IgD-negative memory B cell (primary cell): Measurements from ENCODE around the gene ST6GAL2. TPM values are rescaled to one million over a fixed set of nuclear protein-coding genes. Genes with fewer than 3 reads are reported as not detected.

Source experiments
- H3K27ac Mint-ChIP-seq, 3 donors: one replicate each; pipeline ENCODE4 v1.8.0; 2020 to 2022; ENCODE audit warnings: mild to moderate bottlenecking in 3 of 3, mixed read lengths in 3 of 3, moderate library complexity in 1 of 3
- H3K27me3 Mint-ChIP-seq: one replicate; pipeline ENCODE4 v1.8.0; 2021; ENCODE audit warnings: mixed read lengths
- H3K36me3 Mint-ChIP-seq: one replicate; pipeline ENCODE4 v1.8.0; 2020; ENCODE audit warnings: mild to moderate bottlenecking, mixed read lengths
- H3K4me1 Mint-ChIP-seq, 3 donors: one replicate each; pipeline ENCODE4 v1.8.0; 2020 to 2022; ENCODE audit warnings: mixed read lengths in 3 of 3, mild to moderate bottlenecking in 1 of 3
- H3K4me3 Mint-ChIP-seq, 4 donors: one replicate each; pipeline ENCODE4 v1.8.0; 2020 to 2022; ENCODE audit warnings: mild to moderate bottlenecking in 4 of 4, mixed read lengths in 4 of 4, moderate library complexity in 3 of 4
- H3K9me3 Mint-ChIP-seq, 3 donors: one replicate each; pipeline ENCODE4 v1.8.0; 2020 to 2021; ENCODE audit warnings: mixed read lengths in 3 of 3, mild to moderate bottlenecking in 1 of 3
- polyA plus RNA-seq: library from polyadenylated mRNA; unstranded; fragments of 300-500 nt; fragmentation: Illumina TruSeq; gene quantifications from one replicate; pipeline ENCODE4 v1.2.3, GENCODE V29; 2021

ST6GAL2 gene
- polyA plus RNA-seq, 1 donor from 2014 or later = not detected

DNA sequence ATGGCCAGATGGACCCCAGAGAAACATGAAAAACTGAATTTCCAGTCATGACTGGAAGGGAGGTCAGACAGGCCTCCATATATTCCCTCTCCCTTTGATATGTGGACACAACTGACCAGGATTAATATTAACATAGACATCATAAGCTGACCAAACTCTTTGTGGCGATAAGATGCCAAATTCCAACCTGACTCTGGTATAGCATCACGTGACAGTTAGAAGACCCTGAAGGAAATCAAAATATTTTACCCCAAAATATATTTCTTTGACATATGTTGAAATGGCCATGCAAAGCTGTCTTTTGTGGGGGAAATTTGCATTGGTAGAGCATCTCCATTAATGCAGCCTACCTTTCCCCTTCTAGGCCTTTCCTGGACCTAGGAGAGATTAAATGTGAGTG lies 36.7 kb downstream of the ST6GAL2 start:
- Mint-ChIP-seq H3K27ac (no peak overlapping the region), H3K36me3 (no peaks in the 10 kb centered on the region), H3K9me3 (no peaks in the 10 kb centered on the region), H3K27me3 (no peaks in the 10 kb centered on the region), H3K4me1 (no peaks in the 10 kb centered on the region), H3K4me3 (no peak overlapping the region)

DNA sequence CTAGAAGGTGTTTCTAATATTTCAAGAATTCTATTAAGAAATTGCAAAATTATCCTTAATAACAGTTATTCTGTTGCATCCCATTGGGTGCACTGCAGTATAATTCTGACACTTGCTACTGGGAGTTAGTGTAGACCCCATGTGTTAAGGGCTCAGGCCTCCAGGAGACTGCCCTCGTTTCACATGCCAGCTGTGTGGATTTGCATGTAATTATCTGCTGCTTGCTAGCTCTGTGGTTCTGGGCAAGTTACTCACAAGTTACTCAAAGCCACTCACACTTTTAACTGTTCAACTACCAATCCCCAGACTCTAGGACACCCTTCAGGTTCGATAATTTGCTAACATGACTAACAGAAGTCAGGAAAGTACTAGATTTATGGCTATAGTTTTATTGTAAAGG lies 38.6 kb downstream of the ST6GAL2 start:
- Mint-ChIP-seq H3K27ac (no peak overlapping the region), H3K36me3 (no peaks in the 10 kb centered on the region), H3K4me3 (no peak overlapping the region), H3K27me3 (no peaks in the 10 kb centered on the region), H3K4me1 (no peaks in the 10 kb centered on the region), H3K9me3 (no peaks in the 10 kb centered on the region)

DNA sequence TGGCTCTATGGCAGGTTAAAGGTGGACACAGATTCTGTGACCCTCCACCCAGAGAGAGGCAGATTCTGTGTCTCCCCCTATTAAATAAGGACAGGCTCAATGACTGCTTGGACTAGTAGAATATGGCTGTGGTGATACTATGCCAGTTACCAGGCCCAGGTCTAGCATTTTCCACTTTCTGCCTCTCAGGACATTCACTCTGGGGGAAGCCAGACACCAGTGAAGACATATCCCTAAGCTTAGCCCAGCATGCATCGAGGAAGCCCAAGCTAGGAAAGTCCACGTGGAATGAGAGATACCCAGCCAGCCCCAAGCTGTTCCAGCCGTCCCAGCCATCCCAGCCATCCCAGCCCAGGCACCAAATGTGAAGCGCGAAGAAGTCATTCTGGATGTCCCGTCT lies 40.3 kb downstream of the ST6GAL2 start:
- no peak overlapping the region for H3K27ac Mint-ChIP-seq
- H3K9me3 Mint-ChIP-seq = no peaks in the 10 kb centered on the region
- H3K4me1 Mint-ChIP-seq = no peaks in the 10 kb centered on the region
- no peaks in the 10 kb centered on the region for H3K36me3 Mint-ChIP-seq
- no peaks in the 10 kb centered on the region for H3K27me3 Mint-ChIP-seq
- H3K4me3 Mint-ChIP-seq = no peak overlapping the region

DNA sequence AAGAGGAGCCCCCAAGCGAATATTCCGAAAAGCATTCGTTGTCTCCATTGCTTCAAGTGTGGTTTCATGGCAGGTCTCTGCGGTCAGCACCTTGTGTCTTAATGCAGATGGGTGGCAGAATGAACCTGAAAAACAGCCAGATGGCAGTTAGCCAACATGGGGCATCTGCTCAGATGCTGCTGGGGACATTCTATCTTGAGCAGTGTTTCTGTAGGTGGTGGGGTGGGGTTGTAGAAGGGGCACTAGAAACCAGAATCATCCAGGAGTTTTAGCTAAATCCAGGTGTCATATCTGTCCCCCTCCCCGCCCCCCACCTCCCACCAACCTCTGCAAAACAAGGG lies 42.1 kb downstream of the ST6GAL2 start:
- no peaks in the 10 kb centered on the region for H3K4me1 Mint-ChIP-seq
- no peak overlapping the region for H3K27ac Mint-ChIP-seq
- no peaks in the 10 kb centered on the region for H3K27me3 Mint-ChIP-seq
- H3K36me3 Mint-ChIP-seq = no peaks in the 10 kb centered on the region
- H3K9me3 Mint-ChIP-seq = no peaks in the 10 kb centered on the region
- no peak overlapping the region for H3K4me3 Mint-ChIP-seq

GRCh38 chr2:106843001-106843909 lies 42.7 kb downstream of the ST6GAL2 start:
- no peak overlapping the region for H3K4me3 Mint-ChIP-seq
- H3K36me3 Mint-ChIP-seq = no peaks in the 10 kb centered on the region
- no peaks in the 10 kb centered on the region for H3K9me3 Mint-ChIP-seq
- H3K4me1 Mint-ChIP-seq = no peaks in the 10 kb centered on the region
- H3K27ac Mint-ChIP-seq = no peak overlapping the region
- no peaks in the 10 kb centered on the region for H3K27me3 Mint-ChIP-seq

DNA sequence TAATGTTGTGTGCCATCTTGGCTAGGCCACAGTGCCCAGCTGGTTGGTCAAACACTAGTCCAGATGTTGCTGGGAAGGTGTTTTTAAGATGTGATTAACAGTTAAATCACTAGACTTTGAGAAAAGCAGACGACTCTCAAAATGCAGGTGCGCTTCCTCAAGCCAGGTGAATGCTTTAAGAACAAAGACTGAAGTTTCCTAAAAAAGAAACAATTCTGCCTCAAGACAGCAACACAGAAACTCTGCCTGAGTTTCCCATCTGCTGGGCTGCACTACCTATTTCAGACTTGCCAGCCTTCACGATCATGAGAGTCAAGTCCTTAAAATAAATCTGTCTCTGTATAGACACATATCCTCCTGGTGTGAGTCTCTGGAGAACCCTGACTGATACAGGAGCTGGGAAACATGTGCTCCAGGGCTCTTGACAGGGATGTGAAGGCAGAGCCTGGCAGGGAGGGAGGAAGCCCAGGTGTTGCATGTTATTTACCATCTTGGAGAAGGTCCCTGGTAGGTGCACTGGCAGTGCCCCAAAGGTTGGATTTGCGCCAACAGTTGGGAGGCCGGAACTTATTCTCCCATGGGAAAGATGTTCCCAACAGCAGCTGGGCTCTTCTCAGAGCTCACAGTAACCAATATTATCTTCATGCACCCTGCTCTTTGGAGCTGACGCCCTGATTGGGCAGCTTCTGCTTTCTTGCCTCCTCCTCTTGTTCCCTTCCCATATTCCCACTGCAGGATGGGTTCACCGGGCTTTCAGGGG lies 43.9 kb downstream of the ST6GAL2 start:
- no peaks in the 10 kb centered on the region for H3K4me1 Mint-ChIP-seq
- no peaks in the 10 kb centered on the region for H3K9me3 Mint-ChIP-seq
- H3K36me3 Mint-ChIP-seq = no peaks in the 10 kb centered on the region
- H3K27ac Mint-ChIP-seq = no peak overlapping the region
- H3K4me3 Mint-ChIP-seq = no peak overlapping the region
- H3K27me3 Mint-ChIP-seq = no peaks in the 10 kb centered on the region

GRCh38 chr2:106840818-106841217 lies 45.1 kb downstream of the ST6GAL2 start:
- Mint-ChIP-seq H3K4me1 (no peaks in the 10 kb centered on the region), H3K27ac (no peak overlapping the region), H3K4me3 (no peak overlapping the region), H3K27me3 (no peaks in the 10 kb centered on the region), H3K9me3 (no peaks in the 10 kb centered on the region), H3K36me3 (no peaks in the 10 kb centered on the region)

GRCh38 chr2:106839849-106840595 lies 45.9 kb downstream of the ST6GAL2 start:
- Mint-ChIP-seq H3K4me1 (no peaks in the 10 kb centered on the region), H3K27me3 (no peaks in the 10 kb centered on the region), H3K9me3 (no peaks in the 10 kb centered on the region), H3K27ac (no peak overlapping the region), H3K4me3 (no peak overlapping the region), H3K36me3 (no peaks in the 10 kb centered on the region)

GRCh38 chr2:106833256-106833655 lies 52.7 kb downstream of the ST6GAL2 start:
- no peak overlapping the region for H3K27ac Mint-ChIP-seq
- H3K4me1 Mint-ChIP-seq = no peaks in the 10 kb centered on the region
- H3K9me3 Mint-ChIP-seq = peaks cover 0 to 2% (median 0%) of the 10 kb centered on the region in 3 donors
- no peak overlapping the region for H3K4me3 Mint-ChIP-seq
- H3K27me3 Mint-ChIP-seq = no peaks in the 10 kb centered on the region
- no peaks in the 10 kb centered on the region for H3K36me3 Mint-ChIP-seq

DNA sequence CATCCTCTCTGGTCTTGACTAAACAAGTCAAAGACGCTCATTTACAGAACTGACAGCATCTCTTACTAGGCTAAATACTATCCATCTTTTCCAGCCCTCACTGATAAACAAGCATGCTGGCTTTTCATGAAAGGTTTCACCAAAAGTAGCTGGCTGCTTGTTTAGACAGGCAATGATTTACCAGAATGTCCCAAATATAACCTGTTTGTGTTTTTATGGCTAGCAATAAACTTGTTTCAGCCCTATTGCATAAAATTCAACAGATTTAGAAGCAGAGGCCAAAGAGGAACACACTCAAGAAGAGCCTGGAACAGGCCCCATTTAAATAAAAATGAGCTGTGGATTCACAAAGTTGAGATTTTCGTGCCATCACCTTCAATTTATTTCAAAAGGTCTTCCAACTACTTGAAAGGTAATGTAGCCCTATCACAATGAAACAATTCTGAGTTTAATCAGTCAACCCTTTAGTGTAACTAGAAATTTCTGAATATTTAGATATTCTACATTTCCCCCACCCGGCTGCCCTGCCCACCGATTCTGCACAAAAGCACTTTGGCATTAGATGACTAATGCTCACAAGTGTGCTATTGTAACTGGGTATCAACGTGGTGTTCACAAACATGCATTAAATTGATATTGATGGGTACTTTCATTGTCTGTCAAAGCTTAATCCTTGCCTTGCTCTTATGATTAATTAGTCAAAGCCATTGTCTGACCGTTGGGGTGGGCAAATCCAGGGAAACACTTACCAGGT lies 54.0 kb downstream of the ST6GAL2 start:
- H3K4me1 Mint-ChIP-seq = no peaks in the 10 kb centered on the region
- no peak overlapping the region for H3K4me3 Mint-ChIP-seq
- no peak overlapping the region for H3K27ac Mint-ChIP-seq
- no peaks in the 10 kb centered on the region for H3K27me3 Mint-ChIP-seq
- peaks cover 0 to 2% (median 0%) of the 10 kb centered on the region in 3 donors for H3K9me3 Mint-ChIP-seq
- H3K36me3 Mint-ChIP-seq = no peaks in the 10 kb centered on the region

GRCh38 chr2:106831241-106831640 lies 54.7 kb downstream of the ST6GAL2 start:
- Mint-ChIP-seq H3K27me3 (no peaks in the 10 kb centered on the region), H3K4me1 (no peaks in the 10 kb centered on the region), H3K9me3 (peaks cover 0 to 2% (median 0%) of the 10 kb centered on the region in 3 donors), H3K27ac (no peak overlapping the region), H3K36me3 (no peaks in the 10 kb centered on the region), H3K4me3 (no peak overlapping the region)

DNA sequence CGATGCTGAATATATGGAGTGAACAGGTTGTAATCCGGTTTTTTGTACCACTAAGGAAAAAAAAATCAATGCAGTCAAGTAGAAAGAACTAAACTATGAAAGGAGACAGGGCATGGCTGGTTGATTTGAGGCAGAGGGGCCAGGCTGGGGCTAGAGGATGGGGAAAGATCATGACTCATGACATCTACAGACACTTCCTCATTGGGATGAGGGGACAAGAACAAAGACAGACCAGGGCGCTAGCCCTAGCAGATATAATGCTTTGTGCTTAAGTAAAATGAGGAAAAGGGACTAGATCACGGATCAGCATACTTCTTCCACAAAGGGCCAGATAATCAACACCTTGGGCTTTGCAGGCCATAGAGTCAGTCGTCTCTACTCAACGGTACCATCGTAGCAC lies 55.8 kb downstream of the ST6GAL2 start:
- Mint-ChIP-seq H3K27ac (no peak overlapping the region), H3K36me3 (no peaks in the 10 kb centered on the region), H3K27me3 (no peaks in the 10 kb centered on the region), H3K4me3 (no peak overlapping the region), H3K4me1 (no peaks in the 10 kb centered on the region), H3K9me3 (peaks cover 0 to 2% (median 1%) of the 10 kb centered on the region in 3 donors)

DNA sequence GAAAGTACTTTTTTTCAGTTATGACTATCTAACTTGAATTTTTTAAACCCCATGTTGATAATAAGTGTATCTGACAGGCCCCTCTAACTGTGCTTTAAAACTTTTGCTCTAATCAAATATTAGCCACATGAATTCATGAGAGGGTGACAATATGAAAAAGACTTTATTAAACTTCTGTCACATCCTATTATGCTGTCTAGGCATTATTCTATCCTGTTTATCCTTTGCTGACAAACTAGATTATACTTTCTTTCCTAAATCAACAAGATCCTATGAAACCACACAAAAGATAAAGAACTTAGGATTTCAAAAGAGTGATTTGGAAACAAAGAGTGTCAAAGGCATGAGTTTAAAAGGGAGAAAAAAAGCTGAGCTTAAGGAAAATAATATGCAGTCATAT lies 57.8 kb downstream of the ST6GAL2 start:
- no peak overlapping the region for H3K4me3 Mint-ChIP-seq
- H3K27me3 Mint-ChIP-seq = no peaks in the 10 kb centered on the region
- no peaks in the 10 kb centered on the region for H3K36me3 Mint-ChIP-seq
- peaks cover 0 to 3% (median 2%) of the 10 kb centered on the region in 3 donors for H3K9me3 Mint-ChIP-seq
- no peaks in the 10 kb centered on the region for H3K4me1 Mint-ChIP-seq
- no peak overlapping the region for H3K27ac Mint-ChIP-seq

GRCh38 chr2:106827158-106827557 lies 58.8 kb downstream of the ST6GAL2 start:
- no peak overlapping the region for H3K4me3 Mint-ChIP-seq
- H3K36me3 Mint-ChIP-seq = no peaks in the 10 kb centered on the region
- H3K9me3 Mint-ChIP-seq = peaks cover 0 to 5% (median 2%) of the 10 kb centered on the region in 3 donors
- H3K27me3 Mint-ChIP-seq = no peaks in the 10 kb centered on the region
- H3K4me1 Mint-ChIP-seq = no peaks in the 10 kb centered on the region
- H3K27ac Mint-ChIP-seq = no peak overlapping the region

GRCh38 chr2:106825161-106825560 lies 60.8 kb downstream of the ST6GAL2 start:
- Mint-ChIP-seq H3K9me3 (peaks cover 0 to 6% (median 0%) of the 10 kb centered on the region in 3 donors), H3K4me1 (no peaks in the 10 kb centered on the region), H3K27me3 (no peaks in the 10 kb centered on the region), H3K36me3 (no peaks in the 10 kb centered on the region), H3K4me3 (no peak overlapping the region), H3K27ac (no peak overlapping the region)
